GM18505 (cell line): ENCODE data around the gene CELF2.
"Not testable (repeated sequence)": the region's sequence is repeated elsewhere in the genome, so short reads cannot be mapped to it uniquely, and the experiment has no call there.

Experiments used
- ATAC-seq: cut with Tn5 transposase; IDR thresholded peaks from one replicate; pipeline ENCODE4 v1.9.1; 2021; ENCODE audit not compliant: unreplicated experiment
- POLR2A ChIP-seq: IDR thresholded peaks from 4 replicates; pipeline ENCODE4 v1.6.1; 2011; ENCODE audit warnings: borderline replicate concordance; ENCODE audit not compliant: insufficient read depth, insufficient read length; ENCODE audit errors: extremely low read depth

The CELF2 gene

GRCh38 chr10:11109590-11109989 lies 91.9 kb downstream of the CELF2 start:
- no peak for ATAC-seq

GRCh38 chr10:11110539-11110938 lies 92.9 kb downstream of the CELF2 start:
- TF ChIP-seq POLR2A: no peak
- ATAC-seq: no peak

More at GRCh38 chr10:11109590-11109989, 91.9 kb downstream of the CELF2 start:
- TF ChIP-seq POLR2A: no peak

GRCh38 chr10:11111490-11111889 lies 93.8 kb downstream of the CELF2 start:
- ATAC-seq: no peak
- TF ChIP-seq POLR2A: no peak

GRCh38 chr10:11112718-11113117 lies 95.0 kb downstream of the CELF2 start:
- no peak for ATAC-seq
- TF ChIP-seq POLR2A: no peak

GRCh38 chr10:11113156-11113555 lies 95.5 kb downstream of the CELF2 start:
- TF ChIP-seq POLR2A: no peak
- ATAC-seq: peak; percentile 80

- TF ChIP-seq POLR2A: no peak
- no peak for ATAC-seq
Observed at GRCh38 chr10:11114269-11114668, 96.6 kb downstream of the CELF2 start.

GRCh38 chr10:11115337-11115736 lies 97.7 kb downstream of the CELF2 start:
- ATAC-seq: no peak
- no peak for TF ChIP-seq POLR2A

- ATAC-seq: no peak
- TF ChIP-seq POLR2A: no peak
Observed at GRCh38 chr10:11116361-11116760, 98.7 kb downstream of the CELF2 start.

GRCh38 chr10:11116817-11117216 lies 99.1 kb downstream of the CELF2 start:
- no peak for ATAC-seq
- no peak for TF ChIP-seq POLR2A

GRCh38 chr10:11118686-11119085 lies 101.0 kb downstream of the CELF2 start:
- ATAC-seq: no peak
- no peak for TF ChIP-seq POLR2A

GRCh38 chr10:11119843-11120242 lies 102.2 kb downstream of the CELF2 start:
- no peak for TF ChIP-seq POLR2A
- no peak for ATAC-seq

- TF ChIP-seq POLR2A: no peak
- ATAC-seq: no peak
Observed at GRCh38 chr10:11120711-11121110, 103.0 kb downstream of the CELF2 start.

- not testable (repeated sequence) for ATAC-seq
Observed at GRCh38 chr10:11123892-11124291, 106.2 kb downstream of the CELF2 start.

GRCh38 chr10:11125004-11125403 lies 107.3 kb downstream of the CELF2 start:
- TF ChIP-seq POLR2A: no peak
- ATAC-seq: no peak

GRCh38 chr10:11127017-11127416 lies 109.3 kb downstream of the CELF2 start:
- ATAC-seq: not testable (repeated sequence)

- no peak for TF ChIP-seq POLR2A
- ATAC-seq: no peak
Observed at GRCh38 chr10:11131112-11131639, 113.5 kb downstream of the CELF2 start.

GRCh38 chr10:11134411-11134810 lies 116.7 kb downstream of the CELF2 start:
- TF ChIP-seq POLR2A: no peak
- ATAC-seq: no peak
